Adrenal gland (tissue), 12 donors: ENCODE results near the gene KATNA1. TPM values are rescaled to one million over a fixed set of nuclear protein-coding genes. Genes with fewer than 3 reads are reported as not detected.

Experiments used
- DNase-seq, 7 donors: peaks; one replicate each; pipeline ENCODE4 v3.0.0-alpha.2; 2019 to 2020
- H3K27ac ChIP-seq, 5 donors: fragments of 200-600 bp; sonication (generic) in 4 of 5; 1 replicate in 3 of 5; 2 replicates in 2 of 5; pipeline versions ENCODE4 v1.5.1 to v1.8.0; 2016 to 2020; ENCODE audit warnings: mild to moderate bottlenecking in 1 of 5
- H3K27me3 ChIP-seq: fragments of 200-600 bp; 2 replicates; pipeline ENCODE4 v1.8.0; 2021
- H3K36me3 ChIP-seq, 2 donors: fragments of 200-600 bp; replicated peaks in 1 of 2; 1 replicate in 1 of 2; 2 replicates in 1 of 2; pipeline versions ENCODE4 v1.5.1 to v1.8.0; 2018 to 2022
- H3K4me1 ChIP-seq, 2 donors: fragments of 200-600 bp; replicated peaks in 1 of 2; 1 replicate in 1 of 2; 2 replicates in 1 of 2; pipeline versions ENCODE4 v1.5.1 to v1.8.0; 2018 to 2021
- H3K4me3 ChIP-seq, 4 donors: fragments of 200-600 bp; sonication (generic) in 3 of 4; one replicate each; pipeline ENCODE4 v1.5.1; 2016 to 2018
- H3K9me3 ChIP-seq, 3 donors: fragments of 200-600 bp; sonication (generic) in 1 of 3; replicated peaks in 1 of 3; 1 replicate in 2 of 3; 2 replicates in 1 of 3; pipeline versions ENCODE4 v1.5.1 to v1.8.0; 2016 to 2021
- POLR2A ChIP-seq, 2 donors: fragments of 450-650 bp; IDR thresholded peaks; one replicate each; pipeline ENCODE4 v1.6.1; 2017; ENCODE audit warnings: antibody characterized with exemption in 2 of 2, mild to moderate bottlenecking in 2 of 2, moderate library complexity in 1 of 2
- WGBS, 4 donors: extraction: QIAGEN DNeasy Blood & Tissue Kit in 2 of 4; methylation state at CpG; one replicate each; pipeline versions ENCODE4 v1.1.5 to v1.1.7; 2013 to 2017; 5-methylcytosine and 5-hydroxymethylcytosine counted together
- intact Hi-C, 2 donors: fragments of 100-400 bp; cut with DNase I; formaldehyde crosslinking; loops; one replicate each; pipeline versions ENCODE4 v1.14.1 to v1.15.0; 2022 to 2023
- polyA plus RNA-seq, 3 donors: library from polyadenylated mRNA; stranded (reverse); fragments of 200-250 nt in 2 of 3; fragments of 350-450 nt in 1 of 3; fragmentation: Illumina TruSeq in 1 of 3; extraction: RNeasy Lipid Tissue Mini Kit (QIAGEN cat#74804) in 1 of 3; gene quantifications; one replicate each; pipeline ENCODE4 v1.2.3, GENCODE V29; 2013 to 2014
- total RNA-seq, 9 donors: library from RNA; depleted of rRNA in 4 of 9; stranded (reverse); fragments of >200 nt in 4 of 9; fragments of 120-200 nt in 1 of 9; fragmentation: NEBNext Ultra II Directional in 1 of 9; extraction: Animal tissue kit (Norgen Biotek cat#: 25700) in 1 of 9; gene quantifications; one replicate each; pipeline versions ENCODE4 v1.1.0 to v1.2.4, GENCODE V29; 2013 to 2023
- TF ChIP-seq, protein P1 (sequence below), 6 experiments: fragments of 450-650 bp in 4 of 6; fragments of 200-600 bp in 2 of 6; sonication (generic) in 1 of 6; IDR thresholded peaks; 1 replicate in 5 of 6; 2 replicates in 1 of 6; pipeline versions ENCODE4 v1.5.1 to v1.8.0; 2016 to 2021; ENCODE audit warnings: antibody characterized with exemption in 6 of 6, mild to moderate bottlenecking in 2 of 6, moderate library complexity in 1 of 6
- donor health status: healthy with polysubstance abuse.
- donor health status: Bipolar disorder and iron deficiency.
- donor health status: DM: yes; HTN: yes; CAD: no.
- donor health status: DM: no; HTN: no; CAD: no.
- donor health status: DM: no; HTN: no; CAD: no.
- donor health status: DM: yes; HTN: yes; CAD: no.

The KATNA1 gene
- total and polyA plus RNA-seq, 12 donors = 6.9 to 24.2 (median 11.4) TPM

DNA sequence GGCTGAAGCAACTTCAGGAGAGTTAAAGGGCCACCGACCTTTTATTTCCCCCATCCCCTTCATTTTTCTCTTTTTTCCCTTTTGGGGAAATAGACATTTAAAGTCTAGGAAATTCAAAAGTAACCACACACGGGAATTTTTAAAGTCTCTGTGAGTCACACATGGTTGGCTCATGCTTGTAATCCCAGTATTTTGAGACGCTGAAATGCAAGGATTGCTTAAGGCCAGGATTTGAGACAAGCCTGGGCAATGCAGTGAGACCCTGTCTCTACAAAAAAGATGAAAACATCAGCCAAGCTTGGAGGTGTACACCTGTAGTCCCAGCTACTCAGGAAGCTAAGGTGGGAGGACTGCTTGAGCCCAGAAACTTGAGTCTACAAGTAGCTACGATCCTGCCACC is 34.2 kb downstream of the KATNA1 start:
- intact Hi-C loops = no loop called here
- DNase-seq = no peak
- Histone ChIP-seq H3K36me3 (no peaks in the 10 kb centered on the region), H3K4me3 (no peak overlapping the region), H3K27ac (no peak overlapping the region), H3K4me1 (no peaks in the 10 kb centered on the region), H3K9me3 (no peaks in the 10 kb centered on the region), H3K27me3 (no peaks in the 10 kb centered on the region)
- no peak for TF ChIP-seq POLR2A (IDR thresholded peaks at IDR 0.05)
- TF ChIP-seq, protein P1, sequence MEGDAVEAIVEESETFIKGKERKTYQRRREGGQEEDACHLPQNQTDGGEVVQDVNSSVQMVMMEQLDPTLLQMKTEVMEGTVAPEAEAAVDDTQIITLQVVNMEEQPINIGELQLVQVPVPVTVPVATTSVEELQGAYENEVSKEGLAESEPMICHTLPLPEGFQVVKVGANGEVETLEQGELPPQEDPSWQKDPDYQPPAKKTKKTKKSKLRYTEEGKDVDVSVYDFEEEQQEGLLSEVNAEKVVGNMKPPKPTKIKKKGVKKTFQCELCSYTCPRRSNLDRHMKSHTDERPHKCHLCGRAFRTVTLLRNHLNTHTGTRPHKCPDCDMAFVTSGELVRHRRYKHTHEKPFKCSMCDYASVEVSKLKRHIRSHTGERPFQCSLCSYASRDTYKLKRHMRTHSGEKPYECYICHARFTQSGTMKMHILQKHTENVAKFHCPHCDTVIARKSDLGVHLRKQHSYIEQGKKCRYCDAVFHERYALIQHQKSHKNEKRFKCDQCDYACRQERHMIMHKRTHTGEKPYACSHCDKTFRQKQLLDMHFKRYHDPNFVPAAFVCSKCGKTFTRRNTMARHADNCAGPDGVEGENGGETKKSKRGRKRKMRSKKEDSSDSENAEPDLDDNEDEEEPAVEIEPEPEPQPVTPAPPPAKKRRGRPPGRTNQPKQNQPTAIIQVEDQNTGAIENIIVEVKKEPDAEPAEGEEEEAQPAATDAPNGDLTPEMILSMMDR (IDR thresholded peaks at IDR 0.05) = no peak
- 80 to 93% (median 85%) methylated on average over 4 of the region's 4 CpGs for WGBS, 4 donors

DNA sequence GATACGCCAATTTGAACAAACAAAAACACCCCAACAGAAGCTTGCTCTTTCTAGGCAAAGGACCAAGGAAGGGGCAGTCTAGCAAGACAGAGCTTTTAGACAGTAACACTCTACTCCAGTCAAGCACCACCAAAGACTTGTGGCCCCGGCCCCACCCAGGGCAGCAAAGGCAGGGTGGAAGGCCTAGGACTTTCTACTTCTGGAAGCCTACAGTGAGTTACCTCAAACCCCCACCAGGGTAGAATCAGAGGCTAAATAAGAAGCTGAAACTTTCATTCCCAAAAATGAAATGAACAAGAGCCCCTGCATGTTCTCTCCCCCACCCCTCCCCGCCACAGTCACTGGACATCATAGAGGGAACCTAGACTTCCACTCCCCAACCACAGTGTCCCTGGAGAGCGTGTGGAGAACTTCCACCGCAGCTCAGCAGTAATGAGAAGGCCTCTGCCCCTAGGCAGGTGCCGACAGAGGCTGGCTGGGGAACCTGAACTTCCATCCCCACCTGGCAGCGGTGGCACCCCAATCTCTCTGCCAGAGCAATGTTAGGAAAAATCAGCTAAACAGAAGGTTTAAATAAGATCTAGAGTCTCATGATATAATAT is 40.0 kb downstream of the KATNA1 start:
- no peaks in the 10 kb centered on the region for H3K9me3 ChIP-seq
- TF ChIP-seq POLR2A (IDR thresholded peaks at IDR 0.05) = no peak
- TF ChIP-seq, protein P1 (IDR thresholded peaks at IDR 0.05) = no peak
- no peaks in the 10 kb centered on the region for H3K4me1 ChIP-seq
- H3K4me3 ChIP-seq = no peak overlapping the region
- no peak for DNase-seq
- no peak overlapping the region for H3K27ac ChIP-seq
- no peaks in the 10 kb centered on the region for H3K36me3 ChIP-seq
- H3K27me3 ChIP-seq = no peaks in the 10 kb centered on the region
- 95 to 96% (median 96%) methylated on average over 5 to 7 of the region's 7 CpGs for WGBS, 4 donors
- intact Hi-C loops = no loop called here

DNA sequence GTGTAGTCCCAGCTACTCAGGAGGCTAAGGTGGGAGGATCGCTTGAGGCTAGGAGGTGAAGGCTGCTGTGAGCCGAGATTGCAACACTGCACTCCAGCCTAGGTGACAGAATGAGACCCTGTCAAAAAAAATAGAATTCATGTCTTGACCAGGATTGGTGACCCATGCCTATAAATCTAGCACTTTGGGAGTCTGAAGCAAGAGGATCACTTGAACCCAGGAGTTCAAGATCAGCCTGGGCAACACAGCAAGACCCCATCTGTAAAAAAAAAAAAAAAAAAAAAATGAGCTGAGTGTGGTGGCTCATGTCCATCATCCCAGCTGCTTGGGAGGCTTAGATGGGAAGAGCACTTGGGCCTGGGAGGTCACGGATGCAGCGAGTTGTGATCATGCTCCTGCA is 48.0 kb downstream of the KATNA1 start:
- H3K27ac ChIP-seq = no peak overlapping the region
- no peaks in the 10 kb centered on the region for H3K4me1 ChIP-seq
- TF ChIP-seq, protein P1 (IDR thresholded peaks at IDR 0.05) = no peak
- DNase-seq = no peak
- H3K27me3 ChIP-seq = no peaks in the 10 kb centered on the region
- H3K9me3 ChIP-seq = no peaks in the 10 kb centered on the region
- WGBS, 4 donors = 91 to 98% (median 96%) methylated on average over 4 of the region's 4 CpGs
- intact Hi-C loops = no loop called here
- peaks cover 0 to 3% of the 10 kb centered on the region in 2 donors for H3K36me3 ChIP-seq
- H3K4me3 ChIP-seq = no peak overlapping the region

DNA sequence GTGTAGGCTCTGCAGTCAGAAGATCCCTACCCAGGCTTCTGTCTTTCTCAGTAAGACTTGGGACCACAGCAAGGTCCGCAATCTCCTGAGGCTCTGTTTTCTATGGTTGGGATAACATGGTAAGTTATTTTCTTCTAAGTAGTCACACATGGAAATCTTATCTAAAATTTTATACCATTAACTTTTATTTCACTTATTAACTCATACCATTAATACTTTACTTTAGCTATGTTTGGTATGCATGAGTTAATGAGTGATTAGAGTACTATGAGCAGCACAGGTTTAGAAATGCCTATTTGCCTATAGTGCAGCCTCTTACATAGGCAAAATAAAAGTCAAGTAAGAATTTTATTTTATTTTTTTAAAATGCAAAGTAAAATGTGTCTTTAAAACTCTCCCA is 55.1 kb downstream of the KATNA1 start:
- DNase-seq = no peak

More for the DNA sequence above, 55.1 kb downstream of the KATNA1 start:
- Histone ChIP-seq H3K27ac (no peak overlapping the region), H3K36me3 (peaks cover 0 to 51% of the 10 kb centered on the region in 2 donors), H3K4me3 (no peak overlapping the region), H3K27me3 (no peaks in the 10 kb centered on the region), H3K4me1 (no peaks in the 10 kb centered on the region), H3K9me3 (no peaks in the 10 kb centered on the region)
- WGBS, 4 donors = 100% methylated on average over 1 of the region's 1 CpG
- TF ChIP-seq, protein P1 (IDR thresholded peaks at IDR 0.05) = no peak
- no peak for TF ChIP-seq POLR2A (IDR thresholded peaks at IDR 0.05)
- intact Hi-C loops = no loop called here
